OCI-LY7 (cell line): ENCODE results near the gene TPPP. TPM values are rescaled to one million over a fixed set of nuclear protein-coding genes. Genes with fewer than 3 reads are reported as not detected.

Source experiments
- BruUV-seq: library from RNA; stranded (reverse); fragments of 400-500 nt; replicated peaks from 2 replicates; lab custom pipeline; 2021; lab: Mats Ljungman, UMichigan
- CTCF ChIA-PET: fragments of 300-600 bp; sonication (Branson Sonifier 250); formaldehyde crosslinking; loops from one replicate; lab custom pipeline; 2022; ENCODE audit warnings: antibody characterized with exemption; ENCODE audit not compliant: unreplicated experiment; lab: Charles Lee
- POLR2A ChIA-PET: fragments of 300-600 bp; sonication (Branson Sonifier 250); formaldehyde crosslinking; loops from one replicate; lab custom pipeline; 2022; ENCODE audit warnings: antibody characterized with exemption; lab: Charles Lee
- DNase-seq: peaks from one replicate; pipeline ENCODE4 v3.0.0-alpha.2; 2015; ENCODE audit warnings: low spot score
- H2AFZ ChIP-seq: fragments of 200-600 bp; sonication (generic), shearing (Covaris generic); 2 replicates; pipeline ENCODE4 v1.6.1; 2014; ENCODE audit warnings: mild to moderate bottlenecking, antibody characterized with exemption, low read length, moderate library complexity
- H3K27ac ChIP-seq: fragments of 200-600 bp; sonication (generic); 2 replicates; pipeline ENCODE4 v1.5.1; 2014; ENCODE audit warnings: mixed run types, low read depth, mild to moderate bottlenecking, moderate library complexity, low read length, inconsistent platforms; ENCODE audit not compliant: poor library complexity, severe bottlenecking
- H3K36me3 ChIP-seq: fragments of 200-600 bp; sonication (generic); 2 replicates; pipeline ENCODE4 v1.6.1; 2014; ENCODE audit warnings: mild to moderate bottlenecking, antibody characterized with exemption, low read length, moderate library complexity, mixed read lengths; ENCODE audit not compliant: insufficient read depth
- H3K4me1 ChIP-seq: fragments of 200-600 bp; sonication (generic); 2 replicates; pipeline ENCODE4 v1.5.1; 2014; ENCODE audit warnings: mild to moderate bottlenecking, low read length; ENCODE audit not compliant: insufficient read depth, poor library complexity, severe bottlenecking
- H3K4me2 ChIP-seq: fragments of 200-600 bp; sonication (generic); 2 replicates; pipeline ENCODE4 v1.6.1; 2014; ENCODE audit warnings: mild to moderate bottlenecking, low read length
- H3K4me3 ChIP-seq: fragments of 200-600 bp; sonication (generic); 2 replicates; pipeline ENCODE4 v1.5.1; 2014; ENCODE audit warnings: mild to moderate bottlenecking, low read depth, low read length; ENCODE audit not compliant: poor library complexity, severe bottlenecking
- H3K79me2 ChIP-seq: fragments of 200-600 bp; sonication (generic); 2 replicates; pipeline ENCODE4 v1.6.1; 2016; ENCODE audit warnings: low read depth, mild to moderate bottlenecking, low read length, moderate library complexity, mixed read lengths; ENCODE audit not compliant: insufficient read depth
- H3K9me2 ChIP-seq: fragments of 200-600 bp; sonication (generic); 2 replicates; pipeline ENCODE4 v1.6.1; 2016; ENCODE audit warnings: mild to moderate bottlenecking, low read length, mixed read lengths; ENCODE audit not compliant: insufficient read depth
- H3K9me3 ChIP-seq: fragments of 200-600 bp; sonication (generic); 2 replicates; pipeline ENCODE4 v1.6.1; 2014; ENCODE audit warnings: mild to moderate bottlenecking, mixed run types, low read length, mixed read lengths
- H4K20me1 ChIP-seq: fragments of 200-600 bp; sonication (generic); 2 replicates; pipeline ENCODE4 v1.6.1; 2014; ENCODE audit warnings: mild to moderate bottlenecking, antibody characterized with exemption, low read length, moderate library complexity, mixed read lengths; ENCODE audit not compliant: insufficient read depth
- CTCF ChIP-seq: fragments of 200-600 bp; sonication (generic); conservative IDR thresholded peaks from 2 replicates; pipeline ENCODE4 v1.5.1; 2014; ENCODE audit warnings: mild to moderate bottlenecking, antibody characterized with exemption, low read length, moderate library complexity, mixed read lengths
- EZH2phosphoT487 ChIP-seq: fragments of 200-600 bp; sonication (generic); IDR thresholded peaks from 2 replicates; pipeline ENCODE4 v1.6.1; 2018; ENCODE audit warnings: low read depth, borderline replicate concordance, mild to moderate bottlenecking, mixed run types, antibody characterized with exemption, low read length, moderate library complexity, mixed read lengths
- intact Hi-C: fragments of 100-400 bp; cut with micrococcal nuclease; formaldehyde crosslinking; loops from one replicate; pipeline ENCODE4 v1.10.0; 2022; ENCODE audit not compliant: unreplicated experiment
- total RNA-seq, 2 experiments: library from RNA; depleted of rRNA in 1 of 2; stranded (reverse); fragments of >200 nt in 1 of 2; shearing (Covaris generic) in 1 of 2; gene quantifications; 2 replicates each; pipeline ENCODE4 v1.2.3, GENCODE V29; 2014 to 2022

The TPPP gene
- total RNA-seq, 2 experiments from 2014 or later = not detected

- Histone ChIP-seq H3K4me3 (no peak overlapping the region), H3K4me2 (no peak overlapping the region), H3K9me3 (no peaks in the 10 kb centered on the region), H3K4me1 (peaks cover 15% of the 10 kb centered on the region), H3K36me3 (peaks cover 89% of the 10 kb centered on the region), H4K20me1 (no peaks in the 10 kb centered on the region), H3K27ac (no peak overlapping the region), H3K79me2 (no peaks in the 10 kb centered on the region), H3K9me2 (no peaks in the 10 kb centered on the region), H2AFZ (no peak overlapping the region)
- ChIA-PET POLR2A (no interaction called here), CTCF (no interaction called here)
- no peak for DNase-seq
- TF ChIP-seq EZH2phosphoT487 (no peak), CTCF (no peak)
- intact Hi-C loops = no loop called here
- BruUV-seq = TSS peak; percentile 50
These were observed 51.8 kb downstream of the TPPP start for GRCh38 chr5:641331-641765.

- intact Hi-C loops = no loop called here
- H4K20me1 ChIP-seq = no peaks in the 10 kb centered on the region
- TF ChIP-seq CTCF = no peak
- no peak for TF ChIP-seq EZH2phosphoT487
- H3K4me2 ChIP-seq = no peak overlapping the region
- ChIA-PET CTCF (no interaction called here), POLR2A (no interaction called here)
- peaks cover 89% of the 10 kb centered on the region for H3K36me3 ChIP-seq
- no peak for DNase-seq
- H3K79me2 ChIP-seq = no peaks in the 10 kb centered on the region
- H3K4me3 ChIP-seq = no peak overlapping the region
- peaks cover 15% of the 10 kb centered on the region for H3K4me1 ChIP-seq
- H3K9me3 ChIP-seq = no peaks in the 10 kb centered on the region
- H2AFZ ChIP-seq = no peak overlapping the region
- H3K27ac ChIP-seq = no peak overlapping the region
- no peaks in the 10 kb centered on the region for H3K9me2 ChIP-seq
- BruUV-seq = no TSS peak
These were observed 52.5 kb downstream of the TPPP start for GRCh38 chr5:640461-641330.
